CD4-positive, CD25-positive, alpha-beta regulatory T cell (primary cell): ENCODE measurements around the gene RAE1. TPM values are rescaled to one million over a fixed set of nuclear protein-coding genes. Genes with fewer than 3 reads are reported as not detected.
A peak's percentile ranks its signal among the peaks of the same experiment; 100 is the strongest.

Experiments used
- ATAC-seq, 2 donors: fragments of 150-1000 bp; cut with Tn5 transposase; one replicate each; pipeline ENCODE4 v1.10.0; 2021; ENCODE audit warnings: low read depth in 2 of 2, moderate number of reproducible peaks in 2 of 2, moderate library complexity in 1 of 2
- DNase-seq, 3 donors: peaks; one replicate each; pipeline versions ENCODE4 v3.0.0 to v3.0.0-alpha.2; 2012 to 2022; ENCODE audit warnings: mixed read lengths in 1 of 3
- H3K27ac ChIP-seq: one replicate; pipeline ENCODE4 v1.7.0; 2013; ENCODE audit warnings: mild to moderate bottlenecking, low read length; ENCODE audit not compliant: insufficient read depth, poor library complexity, severe bottlenecking
- H3K27me3 ChIP-seq: one replicate; pipeline ENCODE4 v1.7.0; 2013; ENCODE audit warnings: low read length; ENCODE audit not compliant: control insufficient read depth, insufficient read depth
- H3K36me3 ChIP-seq: one replicate; pipeline ENCODE4 v1.7.0; 2013; ENCODE audit warnings: mild to moderate bottlenecking, low read length, moderate library complexity; ENCODE audit not compliant: control insufficient read depth, insufficient read depth
- H3K4me1 ChIP-seq: 2 replicates; pipeline ENCODE4 v1.7.0; 2013; ENCODE audit warnings: mild to moderate bottlenecking, low read length; ENCODE audit not compliant: insufficient read depth, control insufficient read depth, poor library complexity, severe bottlenecking
- H3K4me3 ChIP-seq: one replicate; pipeline ENCODE4 v1.7.0; 2013; ENCODE audit warnings: low read depth, mild to moderate bottlenecking, low read length, moderate library complexity
- H3K9me3 ChIP-seq, 2 experiments: 1 replicate in 1 of 2; 2 replicates in 1 of 2; pipeline ENCODE4 v1.7.0; 2013; ENCODE audit warnings: low read length in 2 of 2, mild to moderate bottlenecking in 1 of 2, moderate library complexity in 1 of 2; ENCODE audit not compliant: control insufficient read depth in 2 of 2
- H3K27ac Mint-ChIP-seq, 3 donors: one replicate each; pipeline ENCODE4 v1.8.0; 2020 to 2022; ENCODE audit warnings: mild to moderate bottlenecking in 3 of 3, mixed read lengths in 3 of 3, moderate library complexity in 2 of 3
- H3K27me3 Mint-ChIP-seq: one replicate; pipeline ENCODE4 v1.8.0; 2022; ENCODE audit warnings: mild to moderate bottlenecking, mixed read lengths
- H3K36me3 Mint-ChIP-seq: one replicate; pipeline ENCODE4 v1.8.0; 2020; ENCODE audit warnings: mixed read lengths
- H3K4me1 Mint-ChIP-seq, 4 donors: one replicate each; pipeline ENCODE4 v1.8.0; 2020 to 2022; ENCODE audit warnings: mixed read lengths in 4 of 4, mild to moderate bottlenecking in 1 of 4
- H3K4me3 Mint-ChIP-seq, 4 donors: one replicate each; pipeline ENCODE4 v1.8.0; 2020 to 2022; ENCODE audit warnings: mild to moderate bottlenecking in 4 of 4, mixed read lengths in 4 of 4, moderate library complexity in 3 of 4
- H3K9me3 Mint-ChIP-seq, 7 donors: one replicate each; pipeline ENCODE4 v1.8.0; 2020 to 2022; ENCODE audit warnings: mixed read lengths in 7 of 7, mild to moderate bottlenecking in 3 of 7, moderate library complexity in 2 of 7
- polyA plus RNA-seq, 4 donors: library from polyadenylated mRNA; unstranded; fragments of 300-500 nt; fragmentation: Illumina TruSeq; gene quantifications; one replicate each; pipeline ENCODE4 v1.2.3, GENCODE V29; 2021
- total RNA-seq: library from RNA; stranded (reverse); gene quantifications from one replicate; pipeline ENCODE4 v1.2.3, GENCODE V29; 2022

Gene RAE1
- total and polyA plus RNA-seq, 5 donors from 2014 or later: 33.0 to 52.1 (median 36.5) TPM

GRCh38 chr20:57410924-57411323, 59.9 kb downstream of the RAE1 start:
- DNase-seq (no peak), ATAC-seq (no peak)
- Histone ChIP-seq H3K27me3 (no peaks in the 10 kb centered on the region), H3K36me3 (peaks cover 39% of the 10 kb centered on the region), H3K4me3 (no peak overlapping the region), H3K4me1 (peaks cover 17% of the 10 kb centered on the region), H3K9me3 (no peaks in the 10 kb centered on the region), H3K27ac (no peak overlapping the region)
- H3K4me3 Mint-ChIP-seq: peak overlapping the region in 3 of 4 donors; percentile 2 to 86 (median 73)
- H3K4me1 Mint-ChIP-seq: peaks cover 0 to 41% (median 15%) of the 10 kb centered on the region in 4 donors
- H3K27ac Mint-ChIP-seq: peak overlapping the region; percentile 20 to 56 (median 52)
- peaks cover 20% of the 10 kb centered on the region for H3K36me3 Mint-ChIP-seq
- no peaks in the 10 kb centered on the region for H3K9me3 Mint-ChIP-seq
- peaks cover 8% of the 10 kb centered on the region for H3K27me3 Mint-ChIP-seq

DNA sequence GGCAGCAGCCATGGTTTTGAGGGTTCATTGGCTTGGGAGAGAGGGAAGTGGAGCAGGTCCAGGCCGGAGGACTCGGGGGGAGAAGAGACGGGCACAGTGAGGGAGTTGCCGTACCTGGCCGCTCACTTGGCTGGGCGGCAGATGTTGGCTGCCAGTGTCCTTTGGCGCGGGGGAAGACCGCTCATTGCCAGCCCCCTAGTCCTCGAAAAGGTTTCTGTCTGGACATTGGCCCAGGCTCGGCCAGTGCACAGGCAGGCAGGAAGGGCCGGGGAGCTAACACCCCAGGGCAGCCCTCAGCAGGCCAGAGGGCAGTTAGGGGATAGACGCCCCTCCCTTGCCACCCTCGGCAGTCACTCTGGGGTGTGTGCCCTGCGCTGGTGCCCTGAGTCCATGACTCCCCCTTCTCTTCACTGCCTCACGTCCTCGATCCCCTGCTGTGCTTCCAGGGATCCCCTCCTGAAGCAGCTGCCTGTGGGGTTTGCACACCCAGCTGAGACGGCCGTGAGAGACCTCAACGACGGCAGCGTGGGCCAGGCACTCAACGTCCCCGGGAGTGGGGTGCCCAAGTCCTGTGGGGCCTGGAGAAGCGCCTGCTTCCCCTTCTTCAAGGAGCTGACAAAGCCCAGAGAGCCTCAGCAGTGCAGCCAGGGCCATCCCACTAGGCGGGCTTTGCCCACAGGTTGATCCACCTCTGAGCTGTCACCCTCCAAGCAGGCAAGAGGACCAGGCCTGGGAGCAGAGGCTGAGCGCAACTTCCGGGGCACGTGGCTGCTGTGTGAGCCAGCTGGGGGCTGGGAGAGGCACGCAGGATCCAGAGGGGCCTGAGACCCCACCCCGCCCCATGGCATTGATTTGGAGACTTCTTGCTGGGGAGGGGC, 60.6 kb downstream of the RAE1 start:
- H3K4me3 Mint-ChIP-seq: peak overlapping the region in 1 of 4 donors; percentile 73
- peak overlapping the region in 1 of 3 donors; percentile 56 for H3K27ac Mint-ChIP-seq
- peaks cover 8% of the 10 kb centered on the region for H3K27me3 Mint-ChIP-seq
- ATAC-seq (no peak), DNase-seq (no peak)
- H3K4me1 Mint-ChIP-seq: peaks cover 0 to 37% (median 15%) of the 10 kb centered on the region in 4 donors
- Histone ChIP-seq H3K36me3 (peaks cover 33% of the 10 kb centered on the region), H3K27ac (no peak overlapping the region), H3K27me3 (no peaks in the 10 kb centered on the region), H3K9me3 (no peaks in the 10 kb centered on the region), H3K4me3 (no peak overlapping the region), H3K4me1 (peaks cover 16% of the 10 kb centered on the region)
- H3K9me3 Mint-ChIP-seq: no peaks in the 10 kb centered on the region
- peaks cover 20% of the 10 kb centered on the region for H3K36me3 Mint-ChIP-seq

DNA sequence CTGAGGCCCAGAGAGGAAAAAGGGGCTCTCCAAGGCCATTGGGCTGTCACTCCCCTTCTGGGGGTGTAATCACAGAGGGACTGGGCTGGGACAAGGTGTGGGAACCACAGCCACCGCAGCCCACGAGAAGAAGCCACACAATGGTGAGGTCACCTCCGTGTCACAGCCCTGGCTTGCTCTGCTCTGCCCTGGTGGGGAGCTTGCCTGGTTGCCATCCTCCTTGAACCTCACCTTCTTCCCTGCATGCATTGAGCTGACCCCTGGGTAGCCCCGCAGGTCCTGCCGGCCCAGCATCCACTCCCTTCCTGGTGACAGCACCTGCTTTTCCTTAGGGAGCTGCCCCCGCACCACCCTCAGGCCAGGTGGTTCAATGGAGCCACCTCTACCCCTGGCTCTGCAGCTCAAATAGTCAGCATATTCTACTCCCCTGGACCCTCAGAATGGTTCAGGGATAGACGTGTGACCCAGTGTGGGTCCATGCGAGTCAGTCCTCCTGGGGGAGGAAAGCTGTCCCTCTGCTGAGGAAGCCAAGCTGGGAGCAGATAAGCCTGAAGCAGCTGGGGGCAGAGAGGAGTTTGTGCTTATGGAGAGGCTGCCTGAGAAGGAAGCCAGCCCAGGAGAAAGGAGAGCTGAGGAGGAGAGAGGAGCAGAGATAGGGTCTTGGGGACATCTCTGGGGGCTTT, 61.4 kb downstream of the RAE1 start:
- no peaks in the 10 kb centered on the region for H3K9me3 ChIP-seq
- no peak overlapping the region for H3K27ac ChIP-seq
- peaks cover 13% of the 10 kb centered on the region for H3K4me1 ChIP-seq
- Mint-ChIP-seq H3K36me3 (peaks cover 11% of the 10 kb centered on the region), H3K9me3 (no peaks in the 10 kb centered on the region), H3K4me3 (peak overlapping the region in 1 of 4 donors; percentile 22), H3K27ac (no peak overlapping the region), H3K27me3 (peaks cover 8% of the 10 kb centered on the region), H3K4me1 (peaks cover 0 to 31% (median 16%) of the 10 kb centered on the region in 4 donors)
- peaks cover 25% of the 10 kb centered on the region for H3K36me3 ChIP-seq
- ATAC-seq (no peak), DNase-seq (no peak)
- no peaks in the 10 kb centered on the region for H3K27me3 ChIP-seq
- no peak overlapping the region for H3K4me3 ChIP-seq

DNA sequence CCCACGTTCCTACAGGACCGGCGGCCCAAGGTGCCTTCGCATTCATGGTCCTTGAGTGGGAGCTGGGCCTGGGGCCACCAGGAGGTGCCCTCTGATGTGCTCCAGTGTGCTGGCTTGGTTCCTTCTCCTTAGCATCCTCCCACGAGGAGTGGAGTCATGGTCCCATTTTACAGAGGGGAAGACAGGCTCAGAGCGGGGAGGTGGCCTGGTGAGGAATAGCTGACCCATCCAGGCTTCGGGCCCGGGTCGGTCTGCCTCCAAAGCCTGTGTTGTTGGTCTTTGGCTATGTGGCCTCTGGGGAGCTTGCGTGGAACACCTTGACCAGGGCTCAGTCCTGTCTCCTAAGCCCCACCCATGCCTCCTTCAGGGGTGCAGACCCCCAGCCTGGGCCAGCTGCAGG, 62.9 kb downstream of the RAE1 start:
- peaks cover 12% of the 10 kb centered on the region for H3K4me1 ChIP-seq
- no peak for ATAC-seq
- no peak overlapping the region for H3K4me3 ChIP-seq
- H3K27ac Mint-ChIP-seq: peak overlapping the region in 1 of 3 donors; percentile 26
- no peak overlapping the region for H3K4me3 Mint-ChIP-seq
- no peak for DNase-seq
- H3K36me3 ChIP-seq: peaks cover 13% of the 10 kb centered on the region
- H3K27ac ChIP-seq: no peak overlapping the region
- peaks cover 7 to 35% (median 8%) of the 10 kb centered on the region in 4 donors for H3K4me1 Mint-ChIP-seq
- H3K9me3 Mint-ChIP-seq: no peaks in the 10 kb centered on the region
- peaks cover 5% of the 10 kb centered on the region for H3K36me3 Mint-ChIP-seq
- no peaks in the 10 kb centered on the region for H3K27me3 ChIP-seq
- peaks cover 8% of the 10 kb centered on the region for H3K27me3 Mint-ChIP-seq
- H3K9me3 ChIP-seq: no peaks in the 10 kb centered on the region

GRCh38 chr20:57414867-57415592, 64.0 kb downstream of the RAE1 start:
- no peaks in the 10 kb centered on the region for H3K9me3 Mint-ChIP-seq
- no peak for ATAC-seq
- no peak overlapping the region for H3K4me3 Mint-ChIP-seq

GRCh38 chr20:57415771-57416170, 64.7 kb downstream of the RAE1 start:
- ATAC-seq (no peak), DNase-seq (no peak)
- Mint-ChIP-seq H3K9me3 (no peaks in the 10 kb centered on the region), H3K4me1 (peaks cover 0 to 30% (median 8%) of the 10 kb centered on the region in 4 donors), H3K36me3 (peaks cover 4% of the 10 kb centered on the region), H3K27me3 (peaks cover 8% of the 10 kb centered on the region), H3K4me3 (no peak overlapping the region), H3K27ac (peak overlapping the region in 2 of 3 donors; percentile 33 to 75)
- Histone ChIP-seq H3K9me3 (no peaks in the 10 kb centered on the region), H3K4me1 (peaks cover 6% of the 10 kb centered on the region), H3K36me3 (no peaks in the 10 kb centered on the region), H3K27ac (no peak overlapping the region), H3K4me3 (no peak overlapping the region), H3K27me3 (no peaks in the 10 kb centered on the region)

More at GRCh38 chr20:57414867-57415592, 64.0 kb downstream of the RAE1 start:
- H3K36me3 ChIP-seq: peaks cover 3% of the 10 kb centered on the region
- no peak for DNase-seq
- H3K4me3 ChIP-seq: no peak overlapping the region
- H3K27ac Mint-ChIP-seq: no peak overlapping the region
- peaks cover 8% of the 10 kb centered on the region for H3K27me3 Mint-ChIP-seq
- H3K27ac ChIP-seq: no peak overlapping the region
- H3K9me3 ChIP-seq: no peaks in the 10 kb centered on the region
- peaks cover 1 to 29% (median 8%) of the 10 kb centered on the region in 4 donors for H3K4me1 Mint-ChIP-seq
- H3K4me1 ChIP-seq: peaks cover 9% of the 10 kb centered on the region
- no peaks in the 10 kb centered on the region for H3K27me3 ChIP-seq
- H3K36me3 Mint-ChIP-seq: peaks cover 5% of the 10 kb centered on the region

DNA sequence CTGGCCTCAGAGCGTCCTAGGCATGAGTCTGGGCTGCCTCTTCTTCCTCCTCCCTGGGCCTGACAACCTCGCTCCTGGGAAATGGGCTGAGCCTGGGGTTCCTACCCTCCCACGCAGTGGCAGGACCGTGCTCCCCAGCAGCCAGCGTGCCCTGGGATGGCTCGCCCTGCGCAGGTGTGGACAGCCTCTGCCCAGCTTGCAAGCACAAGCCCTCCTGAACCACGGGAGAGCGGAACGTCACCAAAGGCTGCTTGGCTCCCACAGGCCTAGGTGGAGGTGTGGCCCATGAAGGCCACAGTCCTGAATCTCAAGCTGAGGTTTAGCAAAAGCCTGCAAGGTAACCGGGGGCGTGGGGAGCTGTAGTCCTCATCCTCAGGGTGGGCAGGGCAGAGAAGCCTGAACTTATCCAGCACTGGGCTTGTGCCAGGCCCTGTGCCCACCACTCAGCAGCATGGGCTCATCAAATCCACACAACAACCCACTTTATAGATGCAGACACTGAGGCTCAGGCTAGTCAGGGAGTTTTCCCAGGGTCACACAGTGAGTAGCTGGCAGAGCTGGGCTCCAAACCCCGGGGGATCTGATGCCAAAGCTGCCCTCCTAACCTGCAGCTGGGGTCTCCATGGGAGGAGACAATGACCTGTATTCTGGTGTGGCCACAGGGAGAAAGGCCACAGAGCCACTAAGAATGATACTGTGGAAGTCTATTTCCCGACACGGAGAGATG, 65.4 kb downstream of the RAE1 start:
- Histone ChIP-seq H3K4me3 (no peak overlapping the region), H3K36me3 (no peaks in the 10 kb centered on the region), H3K4me1 (peaks cover 6% of the 10 kb centered on the region), H3K27ac (no peak overlapping the region), H3K27me3 (no peaks in the 10 kb centered on the region), H3K9me3 (no peaks in the 10 kb centered on the region)
- H3K27ac Mint-ChIP-seq: peak overlapping the region in 2 of 3 donors; percentile 25 to 75
- peaks cover 0 to 25% (median 7%) of the 10 kb centered on the region in 4 donors for H3K4me1 Mint-ChIP-seq
- H3K4me3 Mint-ChIP-seq: no peak overlapping the region
- no peaks in the 10 kb centered on the region for H3K36me3 Mint-ChIP-seq
- H3K27me3 Mint-ChIP-seq: peaks cover 8% of the 10 kb centered on the region
- no peak for DNase-seq
- H3K9me3 Mint-ChIP-seq: no peaks in the 10 kb centered on the region
- no peak for ATAC-seq
